Adrenal gland (tissue), 12 donors: ENCODE measurements around the gene RPH3AL. TPM values are rescaled to one million over a fixed set of nuclear protein-coding genes. Genes with fewer than 3 reads are reported as not detected.

Source experiments
- DNase-seq, 7 donors: peaks; one replicate each; pipeline ENCODE4 v3.0.0-alpha.2; 2019 to 2020
- H3K27ac ChIP-seq, 5 donors: fragments of 200-600 bp; sonication (generic) in 4 of 5; 1 replicate in 3 of 5; 2 replicates in 2 of 5; pipeline versions ENCODE4 v1.5.1 to v1.8.0; 2016 to 2020; ENCODE audit warnings: mild to moderate bottlenecking in 1 of 5
- H3K27me3 ChIP-seq: fragments of 200-600 bp; 2 replicates; pipeline ENCODE4 v1.8.0; 2021
- H3K36me3 ChIP-seq, 2 donors: fragments of 200-600 bp; replicated peaks in 1 of 2; 1 replicate in 1 of 2; 2 replicates in 1 of 2; pipeline versions ENCODE4 v1.5.1 to v1.8.0; 2018 to 2022
- H3K4me1 ChIP-seq, 2 donors: fragments of 200-600 bp; replicated peaks in 1 of 2; 1 replicate in 1 of 2; 2 replicates in 1 of 2; pipeline versions ENCODE4 v1.5.1 to v1.8.0; 2018 to 2021
- H3K4me3 ChIP-seq, 4 donors: fragments of 200-600 bp; sonication (generic) in 3 of 4; one replicate each; pipeline ENCODE4 v1.5.1; 2016 to 2018
- H3K9me3 ChIP-seq, 3 donors: fragments of 200-600 bp; sonication (generic) in 1 of 3; replicated peaks in 1 of 3; 1 replicate in 2 of 3; 2 replicates in 1 of 3; pipeline versions ENCODE4 v1.5.1 to v1.8.0; 2016 to 2021
- POLR2A ChIP-seq, 2 donors: fragments of 450-650 bp; IDR thresholded peaks; one replicate each; pipeline ENCODE4 v1.6.1; 2017; ENCODE audit warnings: antibody characterized with exemption in 2 of 2, mild to moderate bottlenecking in 2 of 2, moderate library complexity in 1 of 2
- WGBS, 4 donors: extraction: QIAGEN DNeasy Blood & Tissue Kit in 2 of 4; methylation state at CpG; one replicate each; pipeline versions ENCODE4 v1.1.5 to v1.1.7; 2013 to 2017; 5-methylcytosine and 5-hydroxymethylcytosine counted together
- intact Hi-C, 2 donors: fragments of 100-400 bp; cut with DNase I; formaldehyde crosslinking; loops; one replicate each; pipeline versions ENCODE4 v1.14.1 to v1.15.0; 2022 to 2023
- polyA plus RNA-seq, 3 donors: library from polyadenylated mRNA; stranded (reverse); fragments of 200-250 nt in 2 of 3; fragments of 350-450 nt in 1 of 3; fragmentation: Illumina TruSeq in 1 of 3; extraction: RNeasy Lipid Tissue Mini Kit (QIAGEN cat#74804) in 1 of 3; gene quantifications; one replicate each; pipeline ENCODE4 v1.2.3, GENCODE V29; 2013 to 2014
- total RNA-seq, 9 donors: library from RNA; depleted of rRNA in 4 of 9; stranded (reverse); fragments of >200 nt in 4 of 9; fragments of 120-200 nt in 1 of 9; fragmentation: NEBNext Ultra II Directional in 1 of 9; extraction: Animal tissue kit (Norgen Biotek cat#: 25700) in 1 of 9; gene quantifications; one replicate each; pipeline versions ENCODE4 v1.1.0 to v1.2.4, GENCODE V29; 2013 to 2023
- TF ChIP-seq, protein P1 (sequence below), 6 experiments: fragments of 450-650 bp in 4 of 6; fragments of 200-600 bp in 2 of 6; sonication (generic) in 1 of 6; IDR thresholded peaks; 1 replicate in 5 of 6; 2 replicates in 1 of 6; pipeline versions ENCODE4 v1.5.1 to v1.8.0; 2016 to 2021; ENCODE audit warnings: antibody characterized with exemption in 6 of 6, mild to moderate bottlenecking in 2 of 6, moderate library complexity in 1 of 6
- donor health status: healthy with polysubstance abuse.
- donor health status: Bipolar disorder and iron deficiency.
- donor health status: DM: yes; HTN: yes; CAD: no.
- donor health status: DM: no; HTN: no; CAD: no.
- donor health status: DM: no; HTN: no; CAD: no.
- donor health status: DM: yes; HTN: yes; CAD: no.

RPH3AL gene
- total and polyA plus RNA-seq, 12 donors: 7.7 to 79.2 (median 33.7) TPM

DNA sequence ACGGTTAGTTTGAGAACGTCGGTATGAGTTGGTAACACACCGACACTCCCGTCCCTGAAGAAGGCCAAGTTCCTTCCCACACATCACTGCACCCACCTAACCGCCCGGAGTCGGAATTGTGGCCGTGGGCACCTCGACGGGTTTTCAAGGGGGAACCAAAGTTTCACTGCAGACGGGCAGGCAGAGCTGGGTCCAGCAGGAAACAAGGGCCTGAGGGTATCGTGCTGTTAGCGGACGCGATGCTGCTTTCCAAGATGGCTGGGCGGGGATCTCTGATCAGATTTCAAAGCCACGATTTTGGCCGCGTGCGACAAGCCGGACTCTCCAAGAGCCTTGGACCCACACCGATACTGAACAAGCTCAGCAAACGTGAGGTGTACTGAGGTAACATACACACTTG lies 88.8 kb downstream of the RPH3AL start:
- intact Hi-C loops: no loop called here
- Histone ChIP-seq H3K36me3 (peaks cover 0 to 5% of the 10 kb centered on the region in 2 donors), H3K27me3 (no peaks in the 10 kb centered on the region), H3K27ac (no peak overlapping the region), H3K9me3 (no peaks in the 10 kb centered on the region), H3K4me1 (no peaks in the 10 kb centered on the region), H3K4me3 (no peak overlapping the region)
- 94 to 97% (median 96%) methylated on average over 19 to 24 of the region's 24 CpGs for WGBS, 4 donors
- peak in 6 of 7 donors; percentile 1 to 44 (median 10) for DNase-seq
- TF ChIP-seq, protein P1, sequence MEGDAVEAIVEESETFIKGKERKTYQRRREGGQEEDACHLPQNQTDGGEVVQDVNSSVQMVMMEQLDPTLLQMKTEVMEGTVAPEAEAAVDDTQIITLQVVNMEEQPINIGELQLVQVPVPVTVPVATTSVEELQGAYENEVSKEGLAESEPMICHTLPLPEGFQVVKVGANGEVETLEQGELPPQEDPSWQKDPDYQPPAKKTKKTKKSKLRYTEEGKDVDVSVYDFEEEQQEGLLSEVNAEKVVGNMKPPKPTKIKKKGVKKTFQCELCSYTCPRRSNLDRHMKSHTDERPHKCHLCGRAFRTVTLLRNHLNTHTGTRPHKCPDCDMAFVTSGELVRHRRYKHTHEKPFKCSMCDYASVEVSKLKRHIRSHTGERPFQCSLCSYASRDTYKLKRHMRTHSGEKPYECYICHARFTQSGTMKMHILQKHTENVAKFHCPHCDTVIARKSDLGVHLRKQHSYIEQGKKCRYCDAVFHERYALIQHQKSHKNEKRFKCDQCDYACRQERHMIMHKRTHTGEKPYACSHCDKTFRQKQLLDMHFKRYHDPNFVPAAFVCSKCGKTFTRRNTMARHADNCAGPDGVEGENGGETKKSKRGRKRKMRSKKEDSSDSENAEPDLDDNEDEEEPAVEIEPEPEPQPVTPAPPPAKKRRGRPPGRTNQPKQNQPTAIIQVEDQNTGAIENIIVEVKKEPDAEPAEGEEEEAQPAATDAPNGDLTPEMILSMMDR (IDR thresholded peaks at IDR 0.05): no peak
- TF ChIP-seq POLR2A (IDR thresholded peaks at IDR 0.05): no peak

DNA sequence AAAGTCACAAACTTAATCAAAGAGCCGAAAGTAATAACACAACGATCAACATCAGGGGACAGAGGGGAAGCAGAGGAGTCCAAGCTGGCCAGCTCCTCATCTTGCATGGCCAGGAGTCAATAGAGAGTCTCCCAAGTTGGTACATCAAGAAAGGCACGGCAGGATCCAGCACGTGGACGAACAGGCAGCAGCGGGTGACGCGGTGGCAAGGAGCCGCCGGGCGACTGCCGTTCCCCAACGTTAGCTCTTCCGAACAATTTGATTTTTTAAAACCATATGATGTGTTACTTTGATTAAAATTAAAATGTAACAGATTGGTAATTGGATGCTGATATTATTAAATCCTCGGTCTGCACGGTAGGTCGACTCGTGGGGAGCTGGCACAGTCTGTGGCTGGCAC lies 89.3 kb downstream of the RPH3AL start:
- Histone ChIP-seq H3K4me3 (no peak overlapping the region), H3K36me3 (peaks cover 0 to 5% of the 10 kb centered on the region in 2 donors), H3K27ac (no peak overlapping the region), H3K27me3 (no peaks in the 10 kb centered on the region), H3K4me1 (no peaks in the 10 kb centered on the region), H3K9me3 (no peaks in the 10 kb centered on the region)
- intact Hi-C loops: no loop called here
- DNase-seq: peak in 3 of 7 donors; percentile 7 to 11 (median 9)
- 94 to 97% (median 96%) methylated on average over 18 of the region's 18 CpGs for WGBS, 4 donors
- TF ChIP-seq, protein P1 (IDR thresholded peaks at IDR 0.05): no peak
- no peak for TF ChIP-seq POLR2A (IDR thresholded peaks at IDR 0.05)

DNA sequence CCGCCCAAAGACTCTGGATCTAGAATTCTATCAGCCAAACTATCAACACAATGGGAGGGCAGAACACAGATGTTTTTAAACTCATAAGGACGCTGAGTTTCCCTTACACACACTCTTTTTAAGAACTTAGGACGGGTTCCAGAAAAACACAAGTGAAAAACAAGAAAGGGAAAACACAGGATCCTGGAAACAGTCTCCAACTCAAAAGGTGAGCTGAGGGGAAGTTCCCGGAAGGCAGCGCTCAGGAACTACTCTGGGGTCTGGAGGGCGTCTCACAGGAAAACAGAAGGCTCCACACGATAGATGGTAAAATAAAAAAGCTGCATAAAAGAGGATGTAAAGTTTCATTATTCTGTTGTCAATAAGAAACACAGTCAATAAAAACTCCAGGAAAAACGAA lies 91.0 kb downstream of the RPH3AL start:
- Histone ChIP-seq H3K4me1 (no peaks in the 10 kb centered on the region), H3K27ac (peak overlapping the region in 2 of 5 donors; percentile 3 to 60), H3K36me3 (peaks cover 0 to 5% of the 10 kb centered on the region in 2 donors), H3K4me3 (no peak overlapping the region), H3K9me3 (no peaks in the 10 kb centered on the region), H3K27me3 (no peaks in the 10 kb centered on the region)
- DNase-seq: peak in 5 of 7 donors; percentile 1 to 56 (median 7)
- 71 to 88% (median 77%) methylated on average over 8 of the region's 8 CpGs for WGBS, 4 donors
- no peak for TF ChIP-seq POLR2A (IDR thresholded peaks at IDR 0.05)
- TF ChIP-seq, protein P1 (IDR thresholded peaks at IDR 0.05): no peak
- intact Hi-C loops: no loop called here

DNA sequence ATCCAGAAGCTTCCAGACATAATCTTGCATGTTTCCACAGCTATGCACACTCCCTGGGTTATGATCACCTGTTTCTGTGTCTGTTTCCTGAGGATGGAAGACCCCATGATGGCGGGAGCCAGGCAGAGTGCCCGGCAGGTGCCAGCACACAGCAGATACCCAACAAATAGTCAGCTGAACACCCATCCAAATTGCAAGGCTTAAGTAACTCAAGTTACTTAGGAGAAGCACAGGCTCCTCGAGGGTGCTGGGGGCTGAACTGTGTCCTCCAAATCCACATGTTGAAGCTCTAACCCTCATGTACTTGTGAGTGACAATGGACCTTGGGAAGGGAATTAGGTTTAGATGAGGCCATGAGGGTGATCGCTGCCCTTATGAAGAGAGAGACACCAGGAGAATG lies 91.7 kb downstream of the RPH3AL start:
- Histone ChIP-seq H3K4me1 (no peaks in the 10 kb centered on the region), H3K9me3 (no peaks in the 10 kb centered on the region), H3K36me3 (peaks cover 0 to 5% of the 10 kb centered on the region in 2 donors), H3K27ac (peak overlapping the region in 2 of 5 donors; percentile 3 to 60), H3K27me3 (no peaks in the 10 kb centered on the region), H3K4me3 (no peak overlapping the region)
- DNase-seq: peak in 3 of 7 donors; percentile 3 to 23 (median 4)
- TF ChIP-seq, protein P1 (IDR thresholded peaks at IDR 0.05): no peak
- TF ChIP-seq POLR2A (IDR thresholded peaks at IDR 0.05): no peak
- WGBS, 4 donors: 80 to 97% (median 89%) methylated on average over 3 to 4 of the region's 4 CpGs
- intact Hi-C loops: no loop called here
